ENCODE measurements around the gene MDC1.

GRCh38 chr6:30760549-30760948 is 43.5 kb upstream of the MDC1 start:
- no peak for TF ChIP-seq GATA2 (IDR thresholded peaks at IDR 0.05; ENCODE audit: low read depth, low read length)
- no peak for TF ChIP-seq GATA3 (IDR thresholded peaks at IDR 0.05; ENCODE audit: low read depth, low read length)

All from SH-SY5Y (cell line).